ENCODE measurements around the gene SIRT2. TPM values are rescaled to one million over a fixed set of nuclear protein-coding genes. Genes with fewer than 3 reads are reported as not detected.
A peak's percentile ranks its signal among the peaks of the same experiment; 100 is the strongest.

The SIRT2 gene
- total and polyA plus RNA-seq, 2 of the 13 experiments (the other 11 are each of a cell fraction or from before 2014, with no cell fraction given), result 22.3 to 26.1 TPM

- peak; percentile 79 for TF ChIP-seq ZNF770 (CRISPR knock-in tag; IDR thresholded peaks at IDR 0.05)
Observed at GRCh38 chr19:38853214-38853613, 46.2 kb downstream of the SIRT2 start (continued).

GRCh38 chr19:38852231-38853044, 47.0 kb downstream of the SIRT2 start:
- peaks cover 49% of the 10 kb centered on the region for H3K4me1 ChIP-seq (ENCODE audit: insufficient read depth, low read length)
- peak overlapping the region; percentile 88 for H3K9ac ChIP-seq (ENCODE audit: insufficient read depth, low read depth, low read length)
- FAIRE-seq (no peak), DNase-seq (ENCODE audit: low spot score) (no peak), ATAC-seq (no peak)
- H3K9me3 ChIP-seq (ENCODE audit: low read length), result no peaks in the 10 kb centered on the region
- H3K27ac ChIP-seq (ENCODE audit: extremely low read length, insufficient read depth, low read length), result peak overlapping the region; percentile 91
- TSS peak; percentile 69 for BruUV-seq (replicated peaks)
- CTCF ChIA-PET (ENCODE audit: low intra/inter-chr PET ratio, low total read pairs), result no interaction called here
- H3K79me2 ChIP-seq (ENCODE audit: insufficient read depth, low read length), result peaks cover 27% of the 10 kb centered on the region
- in situ Hi-C loops (cut with HindIII; ENCODE audit: extremely low pct_ligation_motif_present, low pct_unique_long_range_greater_than_20kb) (no loop called here), intact Hi-C loops (cut with micrococcal nuclease; ENCODE audit: unreplicated experiment) (no loop called here)
- H4K20me1 ChIP-seq (ENCODE audit: insufficient read depth, low read length), result peaks cover 17% of the 10 kb centered on the region
- no peak overlapping the region for H2AFZ ChIP-seq (ENCODE audit: low read length)
- WGBS (ENCODE audit: low lambda C conversion rate), result 1% methylated on average over 36 of the region's 52 CpGs
- H3K4me2 ChIP-seq (ENCODE audit: low read depth, low read length), result peak overlapping the region; percentile 92
- H3K27me3 ChIP-seq (ENCODE audit: control insufficient read depth in 1 of 2, insufficient read depth in 2 of 2, low read length in 2 of 2), result no peaks in the 10 kb centered on the region; a peak in 1 of 5 replicates
- peaks cover under 1 to 4% of the 10 kb centered on the region in 2 experiments; a peak in 4 of 5 replicates for H3K36me3 ChIP-seq (replicated peaks in 1 of 2; ENCODE audit: control insufficient read depth in 1 of 2, insufficient read depth in 2 of 2, low read length in 2 of 2)
- POLR2A ChIA-PET, result interaction anchor here (0.5 to 9.1 kb wide), 20 partner anchors 8 to 234 kb away, joined by 3 to 148 read pairs (median 6); partner anchors contain the start of genes ACTN4, ECH1, EIF3K and MRPS12
- peak overlapping the region; percentile 84 to 93 (median 87) for H3K4me3 ChIP-seq (replicated peaks in 1 of 3; ENCODE audit: insufficient read depth in 1 of 3, low read depth in 2 of 3, low read length in 3 of 3)
- peak in 1 of 2 experiments; percentile 37; a peak in 1 of 4 replicates for TF ChIP-seq POLR2A (IDR thresholded peaks at IDR 0.05; ENCODE audit: insufficient read depth in 1 of 2, low read depth in 2 of 2, low read length in 2 of 2)
- TF ChIP-seq MED13 (CRISPR knock-in tag; IDR thresholded peaks at IDR 0.05), result 0 out of 2 replicates have a peak, but pooled peaks have one; percentile 56
- TF ChIP-seq POLR2G (IDR thresholded peaks at IDR 0.05; ENCODE audit: low read depth, low read length), result peak; percentile 54
- TF ChIP-seq GMEB1 (CRISPR knock-in tag; IDR thresholded peaks at IDR 0.05; ENCODE audit: borderline replicate concordance), result no peak
- TF ChIP-seq ZBTB8A (CRISPR knock-in tag; IDR thresholded peaks at IDR 0.05; ENCODE audit: borderline replicate concordance, low read depth), result 0 out of 2 replicates have a peak, but pooled peaks have one; percentile 18
- 0 out of 2 replicates have a peak, but pooled peaks have one; percentile 8 for TF ChIP-seq ZNF253 (CRISPR knock-in tag; IDR thresholded peaks at IDR 0.05; ENCODE audit: borderline replicate concordance)
- TF ChIP-seq ZNF333 (CRISPR knock-in tag; IDR thresholded peaks at IDR 0.05; ENCODE audit: borderline replicate concordance), result peak; percentile 59; the same call in 1 of the 2 replicates
- no peak for TF ChIP-seq STAT6 (CRISPR knock-in tag; IDR thresholded peaks at IDR 0.05; ENCODE audit: borderline replicate concordance)
- no peak for TF ChIP-seq NAIF1 (CRISPR knock-in tag; IDR thresholded peaks at IDR 0.05; ENCODE audit: borderline replicate concordance)
- TF ChIP-seq DMAP1 (CRISPR knock-in tag; IDR thresholded peaks at IDR 0.05), result peak; percentile 18; the same call in 1 of the 2 replicates
- TF ChIP-seq HNF1B (CRISPR knock-in tag; IDR thresholded peaks at IDR 0.05), result no peak

All from HepG2 (cell line).